ENCODE data around the gene LRP1B.

Gene LRP1B

GRCh38 chr2:140905083-140905781 is 1225.6 kb downstream of the LRP1B start:
- H3K9ac ChIP-seq (ENCODE audit: insufficient read length, low read depth): no peak overlapping the region
- H3K27me3 ChIP-seq (ENCODE audit: insufficient read depth, insufficient read length): peaks cover 11% of the 10 kb centered on the region
- H3K9me3 ChIP-seq (ENCODE audit: insufficient read depth, low read length): no peaks in the 10 kb centered on the region
- DNase-seq (ENCODE audit: low read depth, low spot score): no peak
- TF ChIP-seq ZNF274 (IDR thresholded peaks at IDR 0.05; ENCODE audit: low read depth, low read length) (no peak), SUZ12 (IDR thresholded peaks at IDR 0.05; ENCODE audit: extremely low read depth, insufficient read depth, insufficient read length) (no peak), YY1 (IDR thresholded peaks at IDR 0.05; ENCODE audit: insufficient read depth, insufficient read length) (no peak)
- H3K36me3 ChIP-seq (ENCODE audit: insufficient read depth, insufficient read length, low read length): no peaks in the 10 kb centered on the region
- no peak overlapping the region for H3K4me3 ChIP-seq (ENCODE audit: insufficient read length, low read depth)
- H3K4me1 ChIP-seq (ENCODE audit: insufficient read depth, insufficient read length): no peaks in the 10 kb centered on the region

DNA sequence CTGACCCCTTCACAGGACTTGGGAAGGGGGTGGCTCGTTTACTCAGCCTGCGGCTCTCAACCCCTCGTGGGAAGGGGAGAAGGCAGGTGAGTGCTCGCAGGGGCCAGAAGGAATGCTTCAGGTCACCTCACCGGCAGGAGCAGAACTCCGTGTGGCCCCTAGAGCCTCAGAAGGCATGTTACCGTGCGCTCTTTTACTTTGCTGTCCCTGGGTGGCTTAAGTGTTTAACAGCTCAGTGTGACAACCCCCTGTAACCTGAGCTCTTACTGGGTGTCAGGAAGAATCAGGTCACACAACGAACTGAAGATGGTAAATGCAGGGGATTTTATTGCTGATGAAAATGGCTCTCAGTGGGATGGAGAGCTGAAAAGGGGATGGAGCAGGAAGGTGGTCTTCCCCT is 1235.4 kb downstream of the LRP1B start:
- no peaks in the 10 kb centered on the region for H3K27me3 ChIP-seq (ENCODE audit: insufficient read depth, insufficient read length)
- H3K9me3 ChIP-seq (ENCODE audit: insufficient read depth, low read length): no peaks in the 10 kb centered on the region
- no peaks in the 10 kb centered on the region for H3K36me3 ChIP-seq (ENCODE audit: insufficient read depth, insufficient read length, low read length)
- no peak overlapping the region for H3K4me3 ChIP-seq (ENCODE audit: insufficient read length, low read depth)
- TF ChIP-seq ZNF274 (IDR thresholded peaks at IDR 0.05; ENCODE audit: low read depth, low read length) (no peak), SUZ12 (IDR thresholded peaks at IDR 0.05; ENCODE audit: extremely low read depth, insufficient read depth, insufficient read length) (no peak), YY1 (IDR thresholded peaks at IDR 0.05; ENCODE audit: insufficient read depth, insufficient read length) (no peak)
- H3K4me1 ChIP-seq (ENCODE audit: insufficient read depth, insufficient read length): no peaks in the 10 kb centered on the region
- no peak for DNase-seq (ENCODE audit: low read depth, low spot score)
- no peak overlapping the region for H3K9ac ChIP-seq (ENCODE audit: insufficient read length, low read depth)

DNA sequence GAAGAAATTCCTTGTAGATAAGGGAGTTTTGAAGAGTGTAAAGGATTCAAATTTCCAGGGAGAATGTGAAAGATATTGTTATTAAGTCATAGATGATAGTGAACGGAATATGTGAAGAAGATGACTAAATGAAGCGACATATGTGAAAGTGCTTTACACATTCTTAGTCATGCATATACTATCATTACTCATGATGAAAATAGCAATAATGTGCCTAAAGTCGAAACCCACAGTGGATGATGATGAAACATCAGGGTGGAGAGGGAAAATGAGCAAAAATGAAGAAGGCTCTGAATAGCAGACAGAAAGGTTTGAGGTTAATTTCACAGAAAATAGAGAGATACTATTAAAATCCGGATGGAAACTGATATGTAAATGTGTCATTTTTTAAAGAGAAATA is 1237.1 kb downstream of the LRP1B start:
- no peak overlapping the region for H3K9ac ChIP-seq (ENCODE audit: insufficient read length, low read depth)

DNA sequence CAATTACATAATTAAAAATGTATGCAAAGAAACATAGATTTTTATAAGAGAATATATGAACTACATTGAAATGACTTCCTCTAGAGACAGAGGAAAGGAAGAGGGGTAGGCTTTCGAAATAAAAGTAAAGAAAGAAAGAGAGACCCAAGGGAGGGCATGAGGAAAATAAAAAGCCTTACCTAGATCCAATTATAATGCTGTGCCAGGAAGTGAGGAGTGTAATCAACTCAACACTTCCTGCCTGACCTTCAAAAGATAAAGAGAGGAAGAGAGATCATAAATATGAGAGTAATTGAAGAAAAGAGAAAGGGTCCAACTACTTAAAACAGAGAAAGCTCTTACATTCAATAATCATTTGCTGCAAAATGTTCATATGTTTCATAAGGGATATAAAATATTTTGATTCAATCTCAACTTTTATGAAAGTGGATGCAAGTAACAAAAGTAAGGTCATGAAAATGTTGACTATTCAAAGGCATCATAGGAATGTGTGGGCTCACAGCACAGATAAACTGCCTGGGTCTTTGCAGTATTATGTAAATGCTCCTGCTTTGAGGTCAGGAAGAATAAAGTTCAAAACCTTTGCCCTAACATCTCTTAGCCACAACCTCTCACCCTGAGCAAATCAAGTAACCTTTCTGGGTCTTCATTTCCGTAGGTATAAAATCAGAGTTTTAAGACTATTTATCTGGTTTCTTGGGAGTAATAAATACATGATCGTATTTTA is 1237.7 kb downstream of the LRP1B start:
- Histone ChIP-seq H3K36me3 (ENCODE audit: insufficient read depth, insufficient read length, low read length) (no peaks in the 10 kb centered on the region), H3K9ac (ENCODE audit: insufficient read length, low read depth) (no peak overlapping the region), H3K27me3 (ENCODE audit: insufficient read depth, insufficient read length) (no peaks in the 10 kb centered on the region), H3K4me3 (ENCODE audit: insufficient read length, low read depth) (no peak overlapping the region), H3K4me1 (ENCODE audit: insufficient read depth, insufficient read length) (no peaks in the 10 kb centered on the region), H3K9me3 (ENCODE audit: insufficient read depth, low read length) (no peaks in the 10 kb centered on the region)
- no peak for DNase-seq (ENCODE audit: low read depth, low spot score)
- no peak for TF ChIP-seq SUZ12 (IDR thresholded peaks at IDR 0.05; ENCODE audit: extremely low read depth, insufficient read depth, insufficient read length)
- no peak for TF ChIP-seq YY1 (IDR thresholded peaks at IDR 0.05; ENCODE audit: insufficient read depth, insufficient read length)
- TF ChIP-seq ZNF274 (IDR thresholded peaks at IDR 0.05; ENCODE audit: low read depth, low read length): no peak

More for the DNA sequence above, 1237.1 kb downstream of the LRP1B start:
- Histone ChIP-seq H3K27me3 (ENCODE audit: insufficient read depth, insufficient read length) (no peaks in the 10 kb centered on the region), H3K9me3 (ENCODE audit: insufficient read depth, low read length) (no peaks in the 10 kb centered on the region), H3K4me1 (ENCODE audit: insufficient read depth, insufficient read length) (no peaks in the 10 kb centered on the region), H3K36me3 (ENCODE audit: insufficient read depth, insufficient read length, low read length) (no peaks in the 10 kb centered on the region), H3K4me3 (ENCODE audit: insufficient read length, low read depth) (no peak overlapping the region)
- TF ChIP-seq ZNF274 (IDR thresholded peaks at IDR 0.05; ENCODE audit: low read depth, low read length): no peak
- no peak for TF ChIP-seq YY1 (IDR thresholded peaks at IDR 0.05; ENCODE audit: insufficient read depth, insufficient read length)
- no peak for TF ChIP-seq SUZ12 (IDR thresholded peaks at IDR 0.05; ENCODE audit: extremely low read depth, insufficient read depth, insufficient read length)
- no peak for DNase-seq (ENCODE audit: low read depth, low spot score)

DNA sequence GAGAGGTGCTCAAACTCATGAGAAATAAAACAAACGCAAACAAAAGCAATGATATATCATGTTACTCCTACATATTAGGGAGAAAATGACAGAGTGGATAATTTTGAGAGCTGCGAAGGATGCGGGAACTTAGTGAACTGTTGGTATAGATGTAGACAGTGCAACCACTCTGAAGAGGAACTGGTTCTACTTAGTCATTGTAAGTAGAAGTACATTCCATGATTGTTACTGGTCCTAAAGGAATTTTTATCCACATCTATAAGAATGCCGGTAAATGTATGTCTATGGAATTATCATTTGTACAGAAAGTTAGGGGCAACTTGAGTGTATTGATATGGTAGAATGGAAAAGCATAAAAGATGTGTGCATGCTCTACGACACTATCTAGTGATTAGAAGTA is 1238.4 kb downstream of the LRP1B start:
- H3K36me3 ChIP-seq (ENCODE audit: insufficient read depth, insufficient read length, low read length): no peaks in the 10 kb centered on the region
- H3K4me3 ChIP-seq (ENCODE audit: insufficient read length, low read depth): no peak overlapping the region
- DNase-seq (ENCODE audit: low read depth, low spot score): no peak
- H3K4me1 ChIP-seq (ENCODE audit: insufficient read depth, insufficient read length): no peaks in the 10 kb centered on the region
- no peaks in the 10 kb centered on the region for H3K27me3 ChIP-seq (ENCODE audit: insufficient read depth, insufficient read length)
- H3K9ac ChIP-seq (ENCODE audit: insufficient read length, low read depth): no peak overlapping the region
- no peaks in the 10 kb centered on the region for H3K9me3 ChIP-seq (ENCODE audit: insufficient read depth, low read length)
- TF ChIP-seq SUZ12 (IDR thresholded peaks at IDR 0.05; ENCODE audit: extremely low read depth, insufficient read depth, insufficient read length): no peak
- no peak for TF ChIP-seq ZNF274 (IDR thresholded peaks at IDR 0.05; ENCODE audit: low read depth, low read length)
- no peak for TF ChIP-seq YY1 (IDR thresholded peaks at IDR 0.05; ENCODE audit: insufficient read depth, insufficient read length)

- TF ChIP-seq YY1 (IDR thresholded peaks at IDR 0.05; ENCODE audit: insufficient read depth, insufficient read length): no peak
- no peak for TF ChIP-seq ZNF274 (IDR thresholded peaks at IDR 0.05; ENCODE audit: low read depth, low read length)
- no peak for TF ChIP-seq SUZ12 (IDR thresholded peaks at IDR 0.05; ENCODE audit: extremely low read depth, insufficient read depth, insufficient read length)
- Histone ChIP-seq H3K4me1 (ENCODE audit: insufficient read depth, insufficient read length) (no peaks in the 10 kb centered on the region), H3K4me3 (ENCODE audit: insufficient read length, low read depth) (no peak overlapping the region), H3K9ac (ENCODE audit: insufficient read length, low read depth) (no peak overlapping the region), H3K36me3 (ENCODE audit: insufficient read depth, insufficient read length, low read length) (no peaks in the 10 kb centered on the region), H3K9me3 (ENCODE audit: insufficient read depth, low read length) (no peaks in the 10 kb centered on the region), H3K27me3 (ENCODE audit: insufficient read depth, insufficient read length) (no peaks in the 10 kb centered on the region)
- no peak for DNase-seq (ENCODE audit: low read depth, low spot score)
These were observed 1239.1 kb downstream of the LRP1B start for GRCh38 chr2:140891614-140892212.

All from NT2/D1 (cell line).